Stimulated activated CD4-positive, alpha-beta T cell treated with anti-CD3 and anti-CD28 coated beads, Interleukin-4, amount 100 ng/mL, for 24 hours (primary cell): Measurements from ENCODE around the gene MAG.
"Not testable (repeated sequence)": the region's sequence is repeated elsewhere in the genome, so short reads cannot be mapped to it uniquely, and the experiment has no call there.

Source experiments
- DNase-seq: peaks from one replicate; pipeline ENCODE4 v3.0.0-alpha.2; 2020

MAG gene

DNA sequence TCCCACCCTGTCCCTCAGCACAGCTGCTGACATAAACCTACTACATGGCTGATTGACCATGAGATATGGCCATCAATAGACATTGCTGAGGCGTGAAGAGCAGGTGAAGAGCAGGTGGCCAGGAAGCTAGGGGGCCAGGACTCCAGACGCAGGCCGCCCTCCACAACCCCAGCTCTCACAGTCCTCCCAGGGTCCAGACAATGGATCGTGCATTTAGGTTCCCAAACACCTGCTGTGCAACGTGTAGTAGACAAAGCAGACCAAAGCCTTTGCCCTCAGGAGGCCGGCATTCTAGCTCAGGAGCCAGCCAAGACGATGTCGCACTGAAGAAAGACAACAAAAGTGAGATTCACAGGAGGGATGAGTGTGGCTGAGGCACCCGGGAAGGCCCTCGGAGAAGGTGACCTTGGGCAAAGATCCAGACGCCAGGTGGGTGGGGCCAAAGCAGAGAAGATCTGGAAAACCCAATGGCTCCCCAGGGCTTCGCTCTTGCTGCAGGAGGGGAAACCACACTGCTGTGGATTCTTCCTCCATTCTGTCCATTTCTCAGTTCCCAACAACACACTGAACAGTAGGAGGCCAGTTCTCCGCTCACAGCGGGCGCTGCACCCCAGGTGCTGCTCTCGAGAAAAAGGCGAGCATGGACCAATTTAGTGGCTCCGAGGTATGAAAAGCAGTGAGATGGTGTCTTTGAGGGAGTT lies 57.1 kb downstream of the MAG start:
- DNase-seq, result no peak

DNA sequence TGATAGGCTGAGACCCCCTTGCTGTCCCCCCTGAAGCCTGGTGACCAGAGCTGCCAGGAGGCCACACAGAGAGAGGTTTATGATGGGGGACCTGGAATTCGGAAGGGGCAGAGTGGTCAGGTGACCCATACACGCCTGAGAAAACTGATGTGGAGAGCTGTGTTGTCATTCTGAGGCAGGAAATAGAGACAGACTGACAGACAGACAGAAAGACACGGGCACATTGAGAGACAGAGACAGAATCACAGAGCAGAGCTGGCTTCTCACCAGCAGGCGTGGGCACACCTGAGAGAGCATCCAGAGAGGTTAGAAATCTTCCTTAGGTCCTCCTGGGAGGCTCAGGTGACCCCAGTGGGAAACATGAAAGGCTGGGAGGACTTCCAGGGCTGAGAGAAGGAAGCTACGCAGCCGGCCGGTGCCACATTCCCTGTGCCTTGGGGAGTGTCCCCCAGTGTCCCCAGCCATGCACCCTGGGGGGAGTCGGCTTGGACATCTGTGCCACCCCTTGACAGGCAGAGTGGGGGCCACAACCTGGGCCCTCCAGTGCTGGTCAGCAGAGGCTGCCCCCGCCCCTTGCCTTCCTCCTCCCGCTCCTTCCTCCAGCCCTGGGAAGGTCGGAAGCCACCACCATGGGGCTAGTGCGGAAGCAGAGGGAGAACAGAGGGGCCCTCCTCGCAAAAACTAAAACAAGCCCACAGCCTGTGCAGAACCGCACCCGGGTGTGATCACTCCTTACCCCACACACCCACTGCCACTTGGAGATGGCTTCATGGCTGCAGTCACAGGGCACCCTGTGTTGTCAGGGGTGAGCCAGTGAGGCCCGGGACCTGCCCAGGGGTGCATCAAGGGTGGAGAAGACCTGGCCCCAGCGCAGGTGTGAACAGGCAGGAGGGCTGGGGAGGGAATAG lies 57.9 kb downstream of the MAG start:
- DNase-seq, result no peak

DNA sequence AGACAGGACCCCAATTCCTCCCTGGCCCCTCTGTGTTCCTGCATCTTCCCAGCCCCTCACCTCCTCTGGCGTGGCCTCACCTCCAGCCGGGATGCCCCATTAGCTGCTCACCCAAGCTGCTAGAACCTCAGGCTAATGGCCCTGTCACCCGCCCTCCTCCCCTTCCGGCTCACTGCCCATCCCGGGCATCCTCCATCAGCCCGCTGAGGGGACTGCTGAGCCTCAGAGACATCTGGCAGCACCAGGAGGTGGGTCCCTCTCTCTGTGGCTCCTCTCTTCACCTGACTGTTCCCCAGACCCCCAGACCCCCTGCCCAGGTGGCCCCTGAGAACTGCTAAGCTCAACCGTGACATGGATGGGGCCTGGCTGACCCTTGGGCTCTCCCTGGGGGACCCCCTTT lies 58.6 kb downstream of the MAG start:
- DNase-seq, result no peak

DNA sequence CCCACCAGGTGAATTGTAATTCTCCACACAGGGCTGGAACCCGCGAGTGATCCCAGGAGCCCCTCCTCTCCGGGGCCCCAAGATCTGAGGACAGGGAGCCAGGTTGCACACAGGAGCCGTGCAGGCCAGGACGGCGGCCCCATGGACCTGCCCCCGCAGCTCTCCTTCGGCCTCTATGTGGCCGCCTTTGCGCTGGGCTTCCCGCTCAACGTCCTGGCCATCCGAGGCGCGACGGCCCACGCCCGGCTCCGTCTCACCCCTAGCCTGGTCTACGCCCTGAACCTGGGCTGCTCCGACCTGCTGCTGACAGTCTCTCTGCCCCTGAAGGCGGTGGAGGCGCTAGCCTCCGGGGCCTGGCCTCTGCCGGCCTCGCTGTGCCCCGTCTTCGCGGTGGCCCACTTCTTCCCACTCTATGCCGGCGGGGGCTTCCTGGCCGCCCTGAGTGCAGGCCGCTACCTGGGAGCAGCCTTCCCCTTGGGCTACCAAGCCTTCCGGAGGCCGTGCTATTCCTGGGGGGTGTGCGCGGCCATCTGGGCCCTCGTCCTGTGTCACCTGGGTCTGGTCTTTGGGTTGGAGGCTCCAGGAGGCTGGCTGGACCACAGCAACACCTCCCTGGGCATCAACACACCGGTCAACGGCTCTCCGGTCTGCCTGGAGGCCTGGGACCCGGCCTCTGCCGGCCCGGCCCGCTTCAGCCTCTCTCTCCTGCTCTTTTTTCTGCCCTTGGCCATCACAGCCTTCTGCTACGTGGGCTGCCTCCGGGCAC lies 59.6 kb downstream of the MAG start:
- no peak for DNase-seq

DNA sequence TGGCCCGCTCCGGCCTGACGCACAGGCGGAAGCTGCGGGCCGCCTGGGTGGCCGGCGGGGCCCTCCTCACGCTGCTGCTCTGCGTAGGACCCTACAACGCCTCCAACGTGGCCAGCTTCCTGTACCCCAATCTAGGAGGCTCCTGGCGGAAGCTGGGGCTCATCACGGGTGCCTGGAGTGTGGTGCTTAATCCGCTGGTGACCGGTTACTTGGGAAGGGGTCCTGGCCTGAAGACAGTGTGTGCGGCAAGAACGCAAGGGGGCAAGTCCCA lies 60.2 kb downstream of the MAG start:
- no peak for DNase-seq

DNA sequence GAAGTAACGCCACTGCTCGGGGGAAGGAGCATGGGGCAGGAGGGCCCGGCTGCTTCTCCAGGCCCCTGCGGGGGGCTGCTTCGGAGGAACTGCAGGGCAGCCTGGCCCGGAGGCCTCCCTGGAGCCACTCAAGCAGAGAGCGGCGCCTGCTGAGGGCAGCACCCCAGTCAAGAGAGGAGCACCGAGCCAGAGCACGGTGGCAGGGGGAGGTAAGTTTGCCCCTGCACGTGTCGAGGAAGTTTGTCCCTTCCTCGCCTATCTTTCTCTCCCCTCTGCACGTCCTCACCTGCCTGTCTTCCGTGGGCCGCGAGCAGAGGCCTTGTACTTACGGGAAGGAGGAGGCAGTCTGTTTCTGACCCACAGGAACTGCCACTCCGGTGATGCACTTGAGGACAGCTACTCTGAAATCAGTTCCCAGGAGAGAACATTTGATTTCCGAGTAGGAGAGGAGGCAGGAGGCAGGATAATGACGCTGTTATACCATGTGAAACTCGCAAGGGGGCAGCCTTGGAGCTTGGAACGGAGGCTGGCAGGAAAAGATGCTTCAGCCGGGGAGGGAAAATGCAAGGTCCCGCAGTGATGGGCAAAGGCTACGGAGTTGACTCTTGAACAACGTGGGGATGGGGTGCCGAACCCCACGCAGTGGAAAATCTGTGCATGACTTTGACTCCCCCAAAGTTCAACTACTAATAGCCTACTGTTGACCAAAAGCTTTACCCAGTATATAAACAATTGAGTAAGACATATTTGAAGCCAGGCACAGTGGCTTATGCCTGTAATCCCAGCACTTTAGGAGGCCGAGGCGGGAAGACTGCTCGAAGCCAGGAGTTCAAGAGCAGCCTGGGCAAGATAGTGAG lies 60.7 kb downstream of the MAG start:
- DNase-seq, result peak; percentile 76

DNA sequence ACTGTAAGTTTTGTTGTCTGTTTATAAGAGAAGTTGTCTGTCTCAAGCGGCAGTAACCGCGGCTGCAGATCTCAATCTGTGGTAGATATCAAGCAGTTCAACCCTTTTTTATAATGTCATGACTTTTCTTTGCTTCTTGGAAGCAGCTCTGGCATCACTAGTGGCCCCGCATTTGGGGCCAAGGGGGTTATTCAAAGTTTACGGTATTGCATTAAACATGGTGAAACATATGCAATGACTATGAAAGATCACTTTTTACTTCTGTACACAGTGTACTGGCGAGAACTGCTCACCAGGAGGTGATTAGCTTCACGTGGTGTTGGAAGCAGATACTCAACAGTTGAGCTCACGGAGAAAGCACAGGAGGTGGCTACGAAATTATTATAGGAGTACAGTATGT lies 61.7 kb downstream of the MAG start:
- DNase-seq, result no peak

DNA sequence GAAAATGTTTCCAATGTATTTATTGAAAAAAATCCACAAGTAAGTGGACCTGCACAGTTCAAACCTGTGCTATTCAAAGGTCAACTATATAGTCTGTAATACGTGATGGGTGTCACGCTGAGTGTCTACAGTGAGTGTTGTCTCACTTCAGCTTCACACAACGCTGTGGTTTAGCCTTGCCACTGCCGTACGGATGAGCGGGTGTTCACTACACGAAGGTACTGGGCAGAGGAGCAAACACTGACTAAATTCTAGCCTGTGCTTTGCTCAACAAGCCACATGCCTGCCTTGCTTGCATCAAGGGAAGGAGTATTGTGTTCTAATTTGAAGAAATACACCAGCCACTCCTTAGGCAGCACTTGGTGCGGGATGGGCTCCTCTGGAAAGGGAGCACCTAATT lies 62.9 kb downstream of the MAG start:
- no peak for DNase-seq

DNA sequence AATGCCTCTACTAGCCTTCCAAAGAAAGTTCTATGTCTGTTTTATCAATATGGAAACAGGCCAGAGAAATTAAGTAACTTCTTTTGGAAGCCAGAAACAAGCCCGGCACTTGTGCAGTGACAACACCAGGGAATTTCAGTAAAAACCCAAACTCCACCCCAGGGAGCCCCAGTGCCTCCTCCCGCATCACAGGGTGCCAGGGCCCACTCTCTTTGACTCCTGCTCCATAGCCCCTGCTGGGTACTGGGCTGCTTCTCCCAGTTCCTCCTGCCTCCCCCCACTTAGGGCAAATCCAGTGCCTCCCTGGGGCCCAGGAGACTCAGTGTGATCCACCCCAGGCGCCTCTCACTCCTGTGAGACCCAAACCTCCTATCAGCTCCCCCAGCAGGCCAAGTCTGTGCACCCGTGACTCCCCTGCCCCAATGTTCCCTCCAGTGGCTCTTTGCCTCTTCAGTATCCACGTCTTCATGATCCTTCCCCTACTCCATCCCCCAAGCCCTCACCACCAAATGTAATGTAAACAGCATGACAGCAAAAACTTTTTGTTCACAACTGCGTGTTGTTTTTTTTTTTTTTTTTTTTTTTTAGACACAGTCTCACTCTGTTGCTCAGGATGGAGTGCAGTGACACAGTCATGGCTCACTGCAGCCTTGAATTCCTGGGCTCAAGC lies 64.0 kb downstream of the MAG start:
- no peak for DNase-seq

DNA sequence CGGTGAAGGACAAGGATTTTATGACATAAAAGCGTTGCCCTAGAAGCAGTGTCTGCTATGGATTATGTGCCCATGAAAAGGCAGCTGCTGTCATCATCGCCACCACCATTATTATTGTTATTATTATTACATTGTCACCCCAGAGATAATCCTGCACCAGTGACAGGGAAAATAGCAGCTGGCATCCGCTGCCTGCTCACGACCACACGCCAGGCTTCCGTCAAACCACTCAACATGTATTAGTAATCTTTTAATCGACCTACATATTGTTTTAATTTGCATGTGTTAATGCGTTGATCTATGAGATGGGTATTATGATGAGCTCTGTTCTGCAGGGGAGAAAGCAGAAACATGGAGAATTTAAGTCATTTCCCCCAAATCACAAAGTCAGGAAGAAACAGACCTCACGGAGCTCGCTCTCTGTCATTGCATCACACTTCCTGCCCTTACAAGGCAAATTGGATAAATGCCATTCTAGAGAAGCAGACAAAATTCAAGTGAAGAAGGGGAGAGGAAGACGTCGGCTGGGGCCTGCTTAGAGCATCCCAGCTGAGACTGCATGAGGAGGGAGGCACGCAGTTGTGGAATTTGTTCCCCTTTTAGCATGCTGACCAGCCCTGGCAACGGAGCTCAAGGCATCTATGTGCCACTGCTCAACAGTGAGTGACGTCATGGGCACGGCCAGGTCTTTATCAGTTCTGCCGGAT lies 66.1 kb downstream of the MAG start, which contains the start of gene FFAR3:
TSS of gene FFAR3 (plus strand) at position 594 of the 707 bp plus-strand sequence. CDS start 431 bp downstream, outside the sequence.
- no peak for DNase-seq

DNA sequence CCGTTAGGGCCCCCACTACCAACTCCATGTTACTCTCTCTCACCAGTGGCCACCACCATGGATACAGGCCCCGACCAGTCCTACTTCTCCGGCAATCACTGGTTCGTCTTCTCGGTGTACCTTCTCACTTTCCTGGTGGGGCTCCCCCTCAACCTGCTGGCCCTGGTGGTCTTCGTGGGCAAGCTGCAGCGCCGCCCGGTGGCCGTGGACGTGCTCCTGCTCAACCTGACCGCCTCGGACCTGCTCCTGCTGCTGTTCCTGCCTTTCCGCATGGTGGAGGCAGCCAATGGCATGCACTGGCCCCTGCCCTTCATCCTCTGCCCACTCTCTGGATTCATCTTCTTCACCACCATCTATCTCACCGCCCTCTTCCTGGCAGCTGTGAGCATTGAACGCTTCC lies 66.9 kb downstream of the MAG start:
- DNase-seq, result not testable (repeated sequence)

DNA sequence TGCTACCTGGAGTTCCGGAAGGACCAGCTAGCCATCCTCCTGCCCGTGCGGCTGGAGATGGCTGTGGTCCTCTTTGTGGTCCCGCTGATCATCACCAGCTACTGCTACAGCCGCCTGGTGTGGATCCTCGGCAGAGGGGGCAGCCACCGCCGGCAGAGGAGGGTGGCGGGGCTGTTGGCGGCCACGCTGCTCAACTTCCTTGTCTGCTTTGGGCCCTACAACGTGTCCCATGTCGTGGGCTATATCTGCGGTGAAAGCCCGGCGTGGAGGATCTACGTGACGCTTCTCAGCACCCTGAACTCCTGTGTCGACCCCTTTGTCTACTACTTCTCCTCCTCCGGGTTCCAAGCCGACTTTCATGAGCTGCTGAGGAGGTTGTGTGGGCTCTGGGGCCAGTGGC lies 67.4 kb downstream of the MAG start:
- not testable (repeated sequence) for DNase-seq

DNA sequence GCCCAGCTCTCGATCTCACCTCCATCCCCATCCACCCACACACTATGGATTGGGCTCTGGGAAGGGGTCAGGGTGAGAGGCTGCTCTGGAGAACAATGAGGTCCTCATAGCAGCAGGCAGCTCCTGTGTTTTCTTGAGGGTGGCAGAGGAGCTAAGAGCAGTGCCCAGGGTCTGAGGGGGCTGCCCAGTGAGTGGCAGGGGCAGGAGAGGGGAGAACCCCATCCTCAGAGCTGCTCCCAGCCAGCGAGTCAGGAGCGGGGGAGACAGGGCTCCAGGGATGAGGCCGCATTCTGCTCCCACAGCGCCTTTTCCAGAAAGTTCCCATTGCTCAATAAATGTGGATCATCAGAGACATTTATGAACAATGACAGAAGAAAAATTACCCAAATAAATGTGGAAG lies 68.1 kb downstream of the MAG start:
- not testable (repeated sequence) for DNase-seq

DNA sequence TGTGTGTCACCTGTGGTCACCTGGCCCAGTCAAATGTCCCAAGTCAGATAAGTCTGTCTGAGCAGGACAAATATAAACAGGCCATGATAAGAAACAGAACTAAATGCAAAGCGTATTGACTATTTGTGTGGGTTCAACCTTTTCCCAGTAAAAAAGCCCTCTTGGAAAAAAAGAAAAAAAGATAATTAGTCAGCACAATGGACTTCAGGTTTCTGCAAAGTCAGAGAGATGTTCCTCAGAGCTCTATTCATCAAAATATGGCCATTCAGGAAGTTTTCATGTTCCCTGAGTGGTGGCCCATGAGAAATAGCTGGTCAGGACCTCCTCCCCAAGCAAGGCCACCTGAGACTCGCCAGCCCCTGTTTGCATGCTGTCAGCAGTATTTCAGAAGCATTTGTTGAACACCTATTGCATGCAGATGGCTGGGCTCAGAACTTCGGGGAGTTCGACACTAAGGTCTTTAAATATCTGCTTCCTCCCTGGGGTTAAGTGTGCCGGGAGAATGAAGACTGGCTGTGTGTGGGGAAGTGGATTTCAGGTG lies 69.0 kb downstream of the MAG start:
- DNase-seq, result no peak

DNA sequence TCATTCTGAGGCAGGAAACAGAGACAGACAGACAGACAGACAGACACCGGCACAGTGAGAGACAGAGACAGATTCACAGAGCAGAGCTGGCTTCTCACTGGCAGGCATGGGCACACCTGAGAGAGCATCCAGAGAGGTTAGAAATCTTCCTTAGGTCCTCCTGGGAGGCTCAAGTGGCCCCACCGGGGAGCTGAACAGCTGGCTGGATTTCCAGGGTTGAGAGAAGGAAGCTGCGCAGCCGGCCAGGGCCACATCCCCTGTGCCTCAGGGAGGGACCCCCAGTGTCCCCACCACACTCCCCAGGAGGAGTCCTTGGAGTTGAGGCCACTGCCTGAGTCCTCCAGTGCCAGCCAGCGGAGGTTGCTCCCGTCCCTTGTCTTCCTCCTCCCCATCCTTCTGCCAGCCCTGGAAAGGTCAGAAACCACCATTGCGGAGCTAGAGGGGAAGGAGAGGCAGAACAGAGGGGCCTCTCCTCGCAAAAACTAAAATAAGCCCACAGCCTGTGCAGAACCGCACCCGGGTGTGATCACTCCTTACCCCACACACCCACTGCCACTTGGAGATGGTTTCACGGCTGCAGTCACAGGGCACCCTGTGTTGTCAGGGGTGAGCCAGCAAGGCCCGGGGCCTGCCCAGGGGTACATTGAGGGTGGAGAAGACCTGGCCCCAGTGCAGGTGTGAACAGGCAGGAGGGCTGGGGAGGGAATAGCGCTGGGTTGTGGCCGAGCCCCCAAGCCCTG lies 70.5 kb downstream of the MAG start:
- no peak for DNase-seq

DNA sequence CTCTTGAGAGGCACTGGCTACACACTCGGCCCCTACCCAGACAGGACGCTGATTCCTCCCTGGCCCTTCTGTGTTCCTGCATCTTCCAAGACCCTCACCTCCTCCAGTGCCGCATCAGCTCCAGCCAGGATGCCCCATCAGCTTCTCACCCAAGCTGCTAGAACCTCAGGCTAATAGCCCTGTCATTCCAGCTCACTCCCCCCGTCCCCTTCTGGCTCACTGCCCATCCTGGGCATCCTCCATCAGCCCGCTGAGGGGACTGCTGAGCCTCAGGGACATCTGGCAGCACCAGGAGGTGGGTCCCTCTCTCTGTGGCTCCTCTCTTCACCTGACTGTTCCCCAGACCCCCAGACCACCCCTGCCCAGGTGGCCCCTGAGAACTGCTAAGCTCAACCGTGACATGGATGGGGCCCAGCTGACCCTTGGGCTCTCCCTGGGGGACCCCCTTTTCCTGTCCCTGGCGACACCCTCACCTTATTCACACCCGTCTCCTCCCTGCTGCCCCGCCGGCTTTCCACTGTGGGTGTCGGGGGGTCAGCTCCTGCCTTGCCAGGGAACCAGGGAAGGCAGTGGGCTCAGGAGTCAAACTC lies 71.1 kb downstream of the MAG start:
- DNase-seq, result no peak
